GM04504 (cell line): Measurements from ENCODE around the gene TMEM179.

Experiments used
- DNase-seq: peaks from one replicate; pipeline ENCODE4 v3.0.0-alpha.2; 2012; ENCODE audit warnings: low read depth

TMEM179 gene

GRCh38 chr14:104598910-104599273 lies 5.7 kb downstream of the TMEM179 start:
- DNase-seq, result no peak

DNA sequence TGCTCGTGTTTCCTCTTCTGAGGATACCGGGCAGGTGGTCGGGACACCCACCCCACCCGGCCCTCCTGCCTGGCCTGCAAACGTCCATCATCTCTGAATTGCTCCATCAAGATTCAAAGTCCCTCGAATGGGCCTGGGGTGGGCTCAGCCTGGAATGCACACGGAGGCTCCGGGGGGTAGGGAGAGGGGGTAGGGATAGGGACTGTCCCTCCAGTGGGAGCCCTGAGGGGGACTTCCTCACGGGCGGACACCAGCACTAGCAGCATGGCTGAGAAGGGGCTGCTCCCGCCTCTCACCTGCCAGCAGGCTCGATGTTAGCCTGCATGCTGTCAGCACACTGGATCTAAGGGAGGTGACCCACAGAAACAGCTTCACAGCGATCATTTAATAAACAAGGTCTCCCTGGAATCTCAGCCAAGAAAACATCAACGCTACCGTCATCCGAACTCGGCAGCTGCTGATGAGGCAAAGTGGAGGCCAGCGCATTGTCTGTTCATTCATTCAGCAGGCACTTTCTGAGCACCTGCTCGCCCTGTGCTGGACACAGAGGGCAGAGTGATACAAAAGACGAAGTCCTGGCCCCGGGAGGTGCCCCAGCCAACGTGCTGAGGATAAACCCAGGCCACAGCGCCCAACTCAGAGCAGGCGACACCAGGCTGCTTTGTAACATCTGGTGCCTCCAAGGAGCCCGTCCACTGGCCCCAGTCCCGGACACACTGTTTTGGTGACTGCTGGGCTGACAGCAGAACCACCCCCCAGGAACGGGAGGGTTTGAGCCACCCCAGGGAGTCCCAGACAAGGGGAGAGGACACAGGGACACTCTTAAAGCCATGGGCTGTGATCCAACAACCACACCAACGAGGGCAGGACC lies 6.3 kb downstream of the TMEM179 start:
- DNase-seq, result no peak

- DNase-seq, result no peak
Measured at GRCh38 chr14:104597576-104597975, 7.0 kb downstream of the TMEM179 start.

- DNase-seq, result no peak
Measured at GRCh38 chr14:104596927-104597351, 7.6 kb downstream of the TMEM179 start.

- DNase-seq, result no peak
Measured at GRCh38 chr14:104596451-104596918, 8.1 kb downstream of the TMEM179 start.

DNA sequence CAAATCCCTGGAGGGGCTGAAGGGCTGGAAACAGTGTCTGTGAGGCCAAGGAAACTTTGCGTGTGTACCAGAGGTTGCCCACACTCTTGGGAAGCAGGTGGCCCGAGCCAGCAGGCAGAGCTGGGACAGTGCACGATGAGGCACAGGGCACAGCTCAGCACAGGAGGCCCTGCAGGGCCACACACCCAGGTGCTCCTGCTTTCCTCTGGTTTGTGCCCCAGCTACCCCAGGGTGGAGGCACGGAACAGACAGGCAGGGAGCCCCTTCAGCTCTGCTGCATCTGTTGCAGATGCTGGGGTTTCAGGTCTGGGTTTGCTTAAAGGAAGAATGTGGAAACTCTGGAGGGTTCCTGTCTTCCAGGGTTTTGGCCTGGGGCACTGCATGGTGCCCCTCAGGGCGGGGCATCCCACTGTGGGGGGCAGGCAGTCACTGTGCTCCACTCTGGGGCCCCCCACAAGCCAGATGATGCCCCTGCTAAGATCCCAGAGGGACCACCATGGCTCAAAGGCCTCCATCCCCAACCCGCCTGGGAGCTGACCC lies 8.6 kb downstream of the TMEM179 start:
- no peak for DNase-seq

DNA sequence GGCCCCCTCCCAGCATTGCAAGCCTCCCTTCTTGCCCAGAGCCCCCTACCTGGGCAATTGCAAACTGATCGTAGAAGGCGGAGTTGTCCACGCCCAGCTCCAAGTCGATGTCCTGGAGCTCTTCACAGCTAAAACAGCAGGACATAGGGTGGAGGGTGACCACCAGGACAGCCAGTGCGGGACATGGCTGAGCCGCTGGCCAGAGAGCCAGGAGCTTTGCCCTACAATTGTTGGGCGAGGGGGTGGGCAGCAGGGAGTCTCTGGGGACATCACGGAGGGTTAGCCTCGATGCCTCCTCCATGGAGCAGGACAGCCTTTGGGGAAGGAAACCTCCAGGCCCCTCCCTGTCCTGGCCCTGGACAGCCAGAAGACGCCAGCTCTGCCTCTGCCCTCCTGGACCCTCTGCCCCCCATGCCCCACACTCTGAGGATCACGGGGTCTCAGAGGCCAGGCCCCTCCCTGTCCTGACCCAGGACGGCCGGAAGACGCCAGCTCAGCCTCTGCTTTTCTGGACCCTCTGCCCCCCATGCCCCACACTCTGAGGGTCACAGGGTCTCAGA lies 9.4 kb downstream of the TMEM179 start:
- DNase-seq, result no peak

DNA sequence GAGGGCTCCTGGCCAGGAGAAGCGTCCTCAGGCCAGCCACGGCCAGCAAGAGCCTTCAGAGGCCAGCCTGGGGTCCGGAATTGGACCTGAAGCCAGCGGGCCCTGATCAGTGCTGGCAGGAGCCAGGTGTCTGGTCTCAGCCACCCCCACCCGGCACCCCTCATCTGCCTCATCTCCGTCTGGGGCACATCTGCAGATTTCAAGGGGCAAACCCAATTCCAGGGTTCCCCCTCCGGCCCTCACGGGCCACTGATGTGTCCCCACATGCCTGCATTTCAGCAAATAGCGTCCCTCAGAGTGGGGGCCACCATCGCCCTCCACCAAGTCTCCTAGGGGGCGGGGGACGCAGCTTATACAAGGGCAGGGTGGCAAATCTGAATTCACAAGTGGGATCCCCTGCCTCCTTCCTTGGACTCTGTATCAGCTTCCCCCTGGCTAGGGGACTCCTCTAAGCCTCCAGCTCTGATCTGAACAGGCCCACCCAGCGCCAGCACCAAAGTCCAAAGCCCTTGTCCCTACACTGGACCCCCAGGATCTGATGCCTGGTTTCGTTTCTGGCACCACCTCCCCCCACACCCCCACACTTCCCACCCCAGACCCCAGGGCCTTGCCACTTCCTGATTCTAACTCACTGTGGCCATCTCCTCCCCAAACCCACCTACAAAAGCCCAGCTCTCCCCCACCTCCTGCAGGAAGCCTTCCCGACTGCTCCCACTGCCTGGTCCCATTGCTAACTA lies 10.1 kb downstream of the TMEM179 start:
- no peak for DNase-seq

DNA sequence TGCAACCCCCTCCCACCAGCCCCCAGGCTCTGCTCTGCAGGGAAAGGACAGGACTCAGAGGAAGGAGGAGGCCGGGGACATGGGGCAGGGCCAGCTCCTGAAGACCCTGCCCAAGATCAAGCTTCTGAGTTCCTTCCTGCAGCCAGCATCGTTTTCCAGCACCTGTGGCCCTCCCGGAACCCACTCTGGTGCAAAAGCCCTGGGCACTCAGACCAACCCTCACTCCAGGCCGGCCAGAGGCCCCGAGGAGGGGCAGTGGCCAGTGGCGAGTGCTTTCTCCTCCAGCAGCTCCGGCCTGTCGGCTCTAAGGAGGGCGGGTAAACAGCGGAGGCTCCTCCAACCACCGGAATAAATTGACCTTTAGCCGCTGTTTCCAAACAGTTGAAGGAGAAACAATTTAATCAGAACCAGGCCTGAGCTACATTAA lies 10.8 kb downstream of the TMEM179 start:
- no peak for DNase-seq

- DNase-seq, result no peak
Measured at GRCh38 chr14:104593241-104593701, 11.3 kb downstream of the TMEM179 start.

- no peak for DNase-seq
Measured at GRCh38 chr14:104592785-104593184, 11.8 kb downstream of the TMEM179 start.

- no peak for DNase-seq
Measured at GRCh38 chr14:104592292-104592672, 12.3 kb downstream of the TMEM179 start.

GRCh38 chr14:104591506-104592291 lies 12.9 kb downstream of the TMEM179 start:
- DNase-seq, result no peak

- DNase-seq, result no peak
Measured at GRCh38 chr14:104591031-104591430, 13.5 kb downstream of the TMEM179 start.

DNA sequence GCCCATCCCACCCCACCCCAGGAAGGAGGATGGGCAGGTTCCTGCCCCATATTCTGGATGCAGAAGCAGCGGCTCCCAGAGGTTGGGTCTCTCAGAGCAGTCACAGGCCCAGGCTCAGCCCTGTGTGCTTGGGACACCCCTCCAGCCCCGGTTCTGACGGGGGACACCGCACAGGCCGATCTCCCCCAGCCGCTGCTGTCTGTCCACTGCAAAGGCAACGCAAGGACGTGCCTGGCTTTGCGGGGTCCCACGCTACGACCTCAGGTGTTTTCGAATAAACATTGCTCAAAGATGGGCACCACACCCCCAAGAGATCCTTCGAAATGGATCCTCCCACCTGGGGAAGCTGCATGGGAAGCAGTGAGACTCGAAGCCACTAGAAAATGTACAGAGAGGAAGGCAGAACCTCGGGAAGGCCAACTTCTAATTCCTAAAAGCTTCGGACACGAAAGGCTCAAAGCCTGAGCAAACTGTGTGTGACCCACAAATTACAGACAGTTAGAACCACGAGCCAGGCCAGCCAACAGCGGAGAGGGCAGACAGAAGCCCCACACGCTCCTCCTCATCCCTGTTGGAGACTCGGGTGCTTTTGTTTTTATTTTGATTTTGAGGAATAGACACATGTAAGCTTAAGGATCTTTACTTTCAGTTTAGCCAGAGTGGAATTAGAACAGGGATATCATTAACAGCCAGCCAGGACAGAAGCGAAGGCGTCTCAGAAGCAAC lies 14.2 kb downstream of the TMEM179 start:
- no peak for DNase-seq

DNA sequence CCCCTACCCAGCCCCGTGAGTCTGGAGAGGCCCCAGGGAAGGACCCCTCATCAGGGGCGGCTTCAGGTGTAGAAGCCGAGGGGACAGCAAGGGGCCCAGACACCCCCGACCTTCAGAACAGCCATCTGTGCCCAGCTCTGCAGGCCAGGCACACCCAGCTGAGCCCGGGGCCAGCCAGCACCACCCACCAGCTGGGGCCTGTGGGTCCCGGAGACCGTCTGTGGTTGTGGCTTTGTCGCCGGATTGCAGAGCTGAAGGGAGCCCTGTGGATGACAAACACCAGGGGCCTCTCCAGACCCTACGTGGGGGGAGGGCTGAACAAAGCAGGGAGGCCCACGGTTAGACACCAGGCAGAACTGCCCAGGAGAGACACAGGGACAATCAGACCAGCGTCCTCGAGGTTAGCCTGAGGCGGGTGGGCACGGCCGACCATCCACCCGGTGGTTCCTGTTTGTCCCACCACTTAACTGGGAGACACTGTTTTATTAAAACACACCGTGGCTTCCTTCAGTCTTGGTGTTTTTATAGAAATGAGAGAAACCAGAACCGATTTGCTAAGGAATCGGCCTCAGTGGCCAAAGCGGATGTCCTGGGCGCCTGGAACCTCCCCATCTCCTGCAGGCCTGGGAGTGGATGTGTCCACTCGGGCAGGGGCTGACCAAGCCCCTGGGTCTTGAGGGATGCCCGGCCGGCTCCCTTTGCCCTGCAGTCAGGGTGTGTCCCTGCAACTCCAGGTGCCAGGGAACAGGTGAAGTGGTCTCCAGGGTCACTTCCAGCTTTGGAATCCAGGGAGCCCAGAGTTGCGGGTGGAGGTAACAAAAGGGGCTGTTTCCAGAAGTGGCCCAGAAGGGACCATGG lies 15.0 kb downstream of the TMEM179 start:
- no peak for DNase-seq

DNA sequence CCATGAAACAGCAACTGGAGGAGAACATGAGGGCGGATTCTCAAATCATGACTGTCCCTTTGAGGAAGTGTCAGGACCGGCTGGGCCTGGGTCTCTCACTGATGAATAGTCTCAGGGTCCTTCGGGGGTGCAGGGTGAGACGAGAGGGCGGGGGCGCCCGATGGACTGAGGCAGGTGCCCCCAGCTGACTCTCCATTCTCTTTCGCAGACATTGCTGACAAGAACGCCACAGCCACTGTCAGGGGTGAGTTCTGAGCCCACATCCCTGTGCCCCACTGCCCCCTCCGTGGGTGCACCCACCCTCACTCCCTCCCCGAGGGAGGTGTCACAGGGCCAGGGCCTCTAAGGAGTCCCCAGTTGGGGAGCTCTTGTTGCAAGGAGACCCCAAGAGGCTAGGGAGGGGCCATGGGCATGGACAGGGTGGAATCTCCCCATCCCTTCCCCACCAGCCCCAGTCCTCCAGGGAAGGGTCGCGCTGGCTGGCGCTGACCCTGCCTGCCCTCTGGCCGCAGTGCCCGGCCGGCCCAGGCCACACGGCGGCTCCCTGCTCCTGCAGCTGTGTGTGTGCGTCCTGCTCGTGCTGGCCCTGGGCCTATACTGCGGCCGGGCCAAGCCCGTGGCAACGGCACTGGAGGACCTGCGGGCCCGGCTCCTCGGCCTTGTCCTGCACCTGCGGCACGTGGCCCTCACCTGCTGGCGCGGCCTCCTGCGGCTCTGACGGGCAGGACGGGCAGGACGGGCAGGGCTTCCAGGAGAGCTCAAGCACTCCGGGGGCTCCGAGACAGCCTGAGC lies 16.3 kb downstream of the TMEM179 start:
- no peak for DNase-seq

DNA sequence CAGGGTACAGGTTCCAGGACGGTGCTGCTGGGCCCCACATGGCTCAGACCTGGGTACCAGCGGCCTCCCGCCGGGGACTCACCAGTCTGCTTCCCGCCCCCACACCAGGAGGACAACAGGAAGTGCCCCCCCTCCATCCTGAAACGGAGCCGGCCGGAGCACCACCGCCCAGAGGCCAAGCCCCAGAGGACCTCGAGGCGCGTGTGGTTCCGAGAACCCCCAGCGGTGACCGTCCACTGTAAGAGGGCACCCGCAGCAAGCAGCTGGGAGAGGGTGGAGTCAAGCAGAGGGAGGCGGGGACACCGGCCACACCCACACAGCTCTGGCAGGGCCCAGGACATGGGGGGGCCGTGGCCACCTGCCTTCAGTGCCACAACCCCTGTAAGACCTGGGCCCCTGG lies 16.9 kb downstream of the TMEM179 start:
- DNase-seq, result no peak
